SK-N-SH (cell line): ENCODE data around the gene GATD1. TPM values are rescaled to one million over a fixed set of nuclear protein-coding genes. Genes with fewer than 3 reads are reported as not detected.

Experiments
- CTCF ChIA-PET: fragments of 300-600, 350-600 bp; formaldehyde crosslinking; extraction: SDS; loops from one replicate; lab custom pipeline; 2021; lab: Yijun Ruan, JAX
- POLR2A ChIA-PET: fragments of 350-600 bp; sonication (Branson Sonifier 250); formaldehyde crosslinking; extraction: SDS; loops from one replicate; lab custom pipeline; 2020; ENCODE audit warnings: antibody characterized with exemption, inconsistent platforms; lab: Yijun Ruan, JAX
- DNase-seq: peaks from one replicate; pipeline ENCODE4 v3.0.0; 2012
- H2AFZ ChIP-seq: fragments of 200-600 bp; sonication (generic); 2 replicates; pipeline ENCODE4 v1.8.1; 2016; ENCODE audit warnings: antibody characterized with exemption, mild to moderate bottlenecking, low read depth
- H3F3A ChIP-seq: fragments of 200-600 bp; sonication (generic); replicated peaks from 2 replicates; pipeline ENCODE3; 2016; ENCODE audit warnings: antibody characterized with exemption, mild to moderate bottlenecking; ENCODE audit not compliant: insufficient read depth
- H3K27ac ChIP-seq, 2 experiments: fragments of 200-500 bp in 1 of 2; fragments of 200-600 bp in 1 of 2; sonication (Bioruptor generic) in 1 of 2; sonication (generic), shearing (Covaris generic) in 1 of 2; 2 replicates each; pipeline versions ENCODE4 v1.5.1 to v1.6.1; 2014 to 2016; ENCODE audit warnings: low read depth in 2 of 2, inconsistent platforms in 1 of 2, low read length in 1 of 2, mild to moderate bottlenecking in 1 of 2, mixed read lengths in 1 of 2
- H3K27me3 ChIP-seq: fragments of 200-600 bp; sonication (generic), shearing (Covaris generic); 2 replicates; pipeline ENCODE4 v1.6.1; 2016; ENCODE audit warnings: mixed run types; ENCODE audit not compliant: insufficient read depth
- H3K36me3 ChIP-seq, 2 experiments: fragments of 200-500 bp in 1 of 2; fragments of 200-600 bp in 1 of 2; sonication (Bioruptor generic) in 1 of 2; sonication (generic) in 1 of 2; replicated peaks in 1 of 2; 2 replicates each; pipeline versions ENCODE3 to v1.5.1; 2014 to 2016; ENCODE audit warnings: low read length in 1 of 2, mild to moderate bottlenecking in 1 of 2; ENCODE audit not compliant: insufficient read depth in 2 of 2, control insufficient read depth in 1 of 2
- H3K4me1 ChIP-seq, 2 experiments: fragments of 200-500 bp in 1 of 2; fragments of 200-600 bp in 1 of 2; sonication (Bioruptor generic) in 1 of 2; sonication (generic), shearing (Covaris generic) in 1 of 2; 2 replicates each; pipeline versions ENCODE4 v1.5.1 to v1.6.1; 2014 to 2016; ENCODE audit warnings: low read depth in 1 of 2, low read length in 1 of 2, mixed run types in 1 of 2; ENCODE audit not compliant: insufficient read depth in 2 of 2, control insufficient read depth in 1 of 2
- H3K4me2 ChIP-seq: fragments of 200-600 bp; sonication (generic), shearing (Covaris generic); 2 replicates; pipeline ENCODE4 v1.6.1; 2017; ENCODE audit warnings: mixed run types
- H3K4me3 ChIP-seq, 2 experiments: fragments of 200-500 bp in 1 of 2; fragments of 200-600 bp in 1 of 2; sonication (Bioruptor generic) in 1 of 2; sonication (generic), shearing (Covaris generic) in 1 of 2; 2 replicates each; pipeline versions ENCODE4 v1.5.1 to v1.8.1; 2014 to 2016; ENCODE audit warnings: low read depth in 2 of 2, inconsistent platforms in 1 of 2, low read length in 1 of 2, mild to moderate bottlenecking in 1 of 2, mixed read lengths in 1 of 2, moderate library complexity in 1 of 2
- H3K79me2 ChIP-seq: fragments of 200-600 bp; sonication (generic); 2 replicates; pipeline ENCODE4 v1.8.1; 2017; ENCODE audit warnings: mild to moderate bottlenecking; ENCODE audit not compliant: insufficient read depth
- H3K9ac ChIP-seq: fragments of 200-600 bp; sonication (generic); 2 replicates; pipeline ENCODE4 v1.6.1; 2017; ENCODE audit warnings: mixed run types
- H3K9me2 ChIP-seq: fragments of 200-600 bp; sonication (generic); 2 replicates; pipeline ENCODE4 v1.6.1; 2017; ENCODE audit warnings: mixed run types
- H3K9me3 ChIP-seq: fragments of 200-600 bp; sonication (generic); 2 replicates; pipeline ENCODE4 v1.6.1; 2017; ENCODE audit warnings: mixed run types, mild to moderate bottlenecking, moderate library complexity
- H4K20me1 ChIP-seq: fragments of 200-600 bp; sonication (generic); 2 replicates; pipeline ENCODE4 v1.6.1; 2017; ENCODE audit warnings: mild to moderate bottlenecking, mixed run types; ENCODE audit not compliant: insufficient read depth
- CHD2 ChIP-seq: fragments of 150-350 bp; IDR thresholded peaks from 2 replicates; pipeline ENCODE4 v1.6.1; 2018; ENCODE audit warnings: low read length; ENCODE audit not compliant: partially characterized antibody
- EP300 ChIP-seq, 2 experiments: IDR thresholded peaks; 2 replicates each; pipeline versions ENCODE4 v1.4.0 to v1.6.1; 2012; ENCODE audit warnings: borderline replicate concordance in 1 of 2, low read depth in 1 of 2, low read length in 1 of 2
- EZH2phosphoT487 ChIP-seq: fragments of 200-600 bp; sonication (generic); IDR thresholded peaks from 2 replicates; pipeline ENCODE4 v1.6.1; 2017; ENCODE audit warnings: low read depth, mixed run types, mild to moderate bottlenecking, antibody characterized with exemption, moderate library complexity, borderline replicate concordance
- FOSL2 ChIP-seq: IDR thresholded peaks from 2 replicates; pipeline ENCODE4 v1.4.0; 2012; ENCODE audit warnings: low read depth, mild to moderate bottlenecking, moderate library complexity, borderline replicate concordance
- FOXJ3 ChIP-seq: sonication (generic); formaldehyde crosslinking; IDR thresholded peaks from 2 replicates; pipeline ENCODE4 v1.5.1; 2020; ENCODE audit warnings: mild to moderate bottlenecking, missing genetic modification reagents
- FOXM1 ChIP-seq: IDR thresholded peaks from 2 replicates; pipeline ENCODE4 v1.4.0; 2012; ENCODE audit warnings: low read depth, mild to moderate bottlenecking
- POLR2AphosphoS5 ChIP-seq: IDR thresholded peaks from 2 replicates; pipeline ENCODE4 v1.6.1; 2012; ENCODE audit warnings: low read depth, low read length
- RCOR1 ChIP-seq: fragments of 150-350 bp; IDR thresholded peaks from 2 replicates; pipeline ENCODE4 v1.6.1; 2017; ENCODE audit warnings: antibody characterized with exemption, low read length
- SIN3A ChIP-seq: IDR thresholded peaks from 2 replicates; pipeline ENCODE4 v1.6.1; 2012; ENCODE audit warnings: low read depth, mild to moderate bottlenecking, low read length, moderate library complexity, borderline replicate concordance
- SMC3 ChIP-seq: IDR thresholded peaks from 2 replicates; pipeline ENCODE4 v1.6.1; 2012; ENCODE audit warnings: low read depth, low read length, improper control_type of control experiment
- TAF1 ChIP-seq: IDR thresholded peaks from 2 replicates; pipeline ENCODE4 v1.6.1; 2012; ENCODE audit warnings: low read depth, mild to moderate bottlenecking, low read length, moderate library complexity, borderline replicate concordance
- TCF12 ChIP-seq: IDR thresholded peaks from 2 replicates; pipeline ENCODE4 v1.4.0; 2012
- TEAD4 ChIP-seq: IDR thresholded peaks from 2 replicates; pipeline ENCODE4 v1.4.0; 2012; ENCODE audit warnings: mild to moderate bottlenecking, borderline replicate concordance; ENCODE audit not compliant: insufficient read depth
- USF1 ChIP-seq: IDR thresholded peaks from 2 replicates; pipeline ENCODE4 v1.4.0; 2012; ENCODE audit warnings: low read depth, borderline replicate concordance
- YY1 ChIP-seq: IDR thresholded peaks from 2 replicates; pipeline ENCODE4 v1.4.0; 2012; ENCODE audit warnings: low read depth, mild to moderate bottlenecking
- ZBTB33 ChIP-seq: IDR thresholded peaks from 2 replicates; pipeline ENCODE4 v1.4.0; 2012; ENCODE audit warnings: low read depth, borderline replicate concordance
- WGBS: methylation state at CpG from one replicate; pipeline ENCODE4 v1.1.6; 2017; ENCODE audit warnings: low lambda C conversion rate; 5-methylcytosine and 5-hydroxymethylcytosine counted together
- polyA plus RNA-seq, 3 experiments: library from polyadenylated mRNA; depleted of rRNA; stranded (reverse); fragments of >200 nt; gene quantifications; 2 replicates each; pipeline ENCODE4 v1.2.3, GENCODE V29; 2012
- TF ChIP-seq, protein P1 (sequence below): IDR thresholded peaks from 2 replicates; pipeline ENCODE4 v1.4.0; 2012; ENCODE audit warnings: low read depth
- TF ChIP-seq, protein P2 (sequence below): fragments of 200-600 bp; sonication (generic); IDR thresholded peaks from 2 replicates; pipeline ENCODE4 v1.6.1; 2017; ENCODE audit warnings: antibody characterized with exemption, mild to moderate bottlenecking, moderate library complexity
- TF ChIP-seq, protein P3 (sequence below): fragments of 150-350 bp; IDR thresholded peaks from 2 replicates; pipeline ENCODE4 v1.6.1; 2016; ENCODE audit warnings: mild to moderate bottlenecking, low read depth, low read length

The GATD1 gene
- polyA plus RNA-seq, 1 of the 3 experiments (the other 2 are of a cell fraction), result 86.2 TPM

DNA sequence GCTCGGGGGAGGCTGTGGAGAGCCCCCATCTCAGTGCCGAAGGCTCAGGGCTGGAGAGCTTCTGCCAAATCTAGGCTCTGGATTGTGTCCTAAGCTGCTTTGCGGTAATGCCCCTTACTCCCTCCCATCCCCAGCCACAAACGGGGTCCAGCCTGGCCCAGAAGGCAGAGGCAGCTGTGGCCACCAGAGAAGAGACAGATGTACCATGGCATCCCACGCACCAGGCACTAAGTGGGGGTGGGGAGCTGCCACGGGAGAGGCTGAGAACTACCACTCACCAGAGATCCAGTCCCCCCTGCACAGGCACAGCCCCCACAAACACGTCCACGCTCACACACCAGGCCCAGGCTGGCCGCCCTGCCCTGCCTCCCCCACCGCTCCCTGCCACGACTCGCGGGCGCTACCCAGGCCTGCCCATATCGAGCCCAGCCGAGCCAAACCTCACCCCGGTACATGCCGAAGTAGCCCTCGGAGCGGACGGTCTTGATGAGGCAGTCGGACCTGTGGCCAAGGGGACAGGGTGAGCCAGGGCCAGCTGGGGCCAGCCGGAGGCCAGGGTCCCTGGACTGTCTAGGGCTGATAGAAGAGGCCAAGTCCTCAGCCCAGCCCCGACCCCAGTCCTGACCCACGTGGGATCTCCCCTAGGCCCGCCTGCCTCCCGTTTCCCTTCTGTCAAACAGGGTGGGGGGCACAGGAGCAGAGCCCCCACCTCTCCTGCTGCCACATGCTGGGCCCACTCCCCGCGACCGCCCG lies 16.9 kb upstream of the GATD1 start:
- ChIA-PET POLR2A (interaction anchor here (0.9 to 2.5 kb wide), 3 partner anchors 10 to 17 kb away, joined by 3 to 8 read pairs (median 3); partner anchors contain the start of genes GATD1 and RPLP2), CTCF (interaction anchor here (0.8 to 6.3 kb wide), 3 partner anchors 10 to 156 kb away, joined by 3 to 43 read pairs (median 7); no protein-coding TSS in a partner anchor)
- Histone ChIP-seq H3K9ac (no peak overlapping the region), H3K9me2 (no peaks in the 10 kb centered on the region), H4K20me1 (no peaks in the 10 kb centered on the region), H3K79me2 (peaks cover 20% of the 10 kb centered on the region), H3K36me3 (peaks cover 0 to 30% of the 10 kb centered on the region in 2 experiments), H3K4me3 (no peak overlapping the region), H2AFZ (no peak overlapping the region), H3K27me3 (no peaks in the 10 kb centered on the region)
- DNase-seq, result no peak
- no peak for TF ChIP-seq FOXM1
- no peak for TF ChIP-seq FOXJ3
- no peak for TF ChIP-seq FOSL2
- no peak for TF ChIP-seq YY1
- TF ChIP-seq EP300 (IDR thresholded peaks at IDR 0.05; ENCODE audit: borderline replicate concordance in 1 of 2, low read depth in 1 of 2, low read length in 1 of 2), result 0 out of 4 replicates have a peak, but pooled peaks of 1 of the 2 experiments have one; percentile 10
- no peak for TF ChIP-seq TEAD4
- TF ChIP-seq, all 33 proteins: peak for 1
- no peaks in the 10 kb centered on the region for H3K9me3 ChIP-seq
- WGBS, result 92% methylated on average over 23 of the region's 31 CpGs
- H3F3A ChIP-seq, result peaks cover 18% of the 10 kb centered on the region
- no peak overlapping the region for H3K4me2 ChIP-seq
- H3K27ac ChIP-seq, result no peak overlapping the region; a peak in 1 of 4 replicates
- peaks cover 8 to 45% of the 10 kb centered on the region in 2 experiments; a peak in 2 of 4 replicates for H3K4me1 ChIP-seq

DNA sequence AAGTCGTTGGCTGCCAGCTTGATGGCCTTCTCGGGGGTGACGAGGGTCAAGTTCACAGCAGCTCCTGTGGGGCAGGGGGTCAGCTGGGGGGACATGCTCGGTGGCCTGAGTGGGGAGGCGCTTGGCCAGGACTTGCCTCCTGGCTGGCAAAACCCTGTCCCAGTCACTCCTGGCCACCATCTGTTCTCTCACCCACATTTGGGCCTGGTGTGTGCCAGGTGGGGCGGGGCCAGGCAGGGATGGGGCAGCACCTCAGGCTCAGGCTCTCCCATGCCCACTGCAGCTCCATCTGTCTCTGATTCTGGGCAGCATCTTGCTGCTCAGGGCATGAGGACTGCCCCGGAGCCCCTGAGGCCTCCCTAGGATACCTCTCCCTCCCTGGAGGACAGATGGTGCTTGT lies 16.3 kb upstream of the GATD1 start:
- H2AFZ ChIP-seq, result no peak overlapping the region
- no peak for DNase-seq
- no peaks in the 10 kb centered on the region for H4K20me1 ChIP-seq
- no peaks in the 10 kb centered on the region for H3K9me3 ChIP-seq
- ChIA-PET CTCF (interaction anchor here (1.6 to 6.3 kb wide), 2 partner anchors 10 to 55 kb away, joined by 7 to 43 read pairs; no protein-coding TSS in a partner anchor), POLR2A (interaction anchor here (0.9 to 2.5 kb wide), 3 partner anchors 10 to 17 kb away, joined by 3 to 8 read pairs (median 3); partner anchors contain the start of genes GATD1 and RPLP2)
- WGBS, result 90% methylated on average over 6 of the region's 7 CpGs
- H3K27me3 ChIP-seq, result no peaks in the 10 kb centered on the region
- no peak overlapping the region for H3K9ac ChIP-seq
- no peak overlapping the region for H3K4me3 ChIP-seq
- H3K4me1 ChIP-seq, result peaks cover 8 to 50% of the 10 kb centered on the region in 2 experiments; a peak in 2 of 4 replicates
- H3F3A ChIP-seq, result peaks cover 18% of the 10 kb centered on the region
- peaks cover 20% of the 10 kb centered on the region for H3K79me2 ChIP-seq
- H3K27ac ChIP-seq, result no peak overlapping the region; a peak in 1 of 4 replicates
- TF ChIP-seq YY1 (no peak), EZH2phosphoT487 (no peak), USF1 (no peak), RCOR1 (no peak), TEAD4 (no peak), ZBTB33 (no peak), POLR2AphosphoS5 (no peak), FOXJ3 (no peak), CHD2 (no peak), TCF12 (no peak), TAF1 (no peak), SMC3 (no peak), EP300 (IDR thresholded peaks at IDR 0.05; ENCODE audit: borderline replicate concordance in 1 of 2, low read depth in 1 of 2, low read length in 1 of 2) (no peak), FOXM1 (no peak), SIN3A (no peak)
- TF ChIP-seq, protein P1, sequence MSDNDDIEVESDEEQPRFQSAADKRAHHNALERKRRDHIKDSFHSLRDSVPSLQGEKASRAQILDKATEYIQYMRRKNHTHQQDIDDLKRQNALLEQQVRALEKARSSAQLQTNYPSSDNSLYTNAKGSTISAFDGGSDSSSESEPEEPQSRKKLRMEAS, result no peak
- TF ChIP-seq, protein P2, sequence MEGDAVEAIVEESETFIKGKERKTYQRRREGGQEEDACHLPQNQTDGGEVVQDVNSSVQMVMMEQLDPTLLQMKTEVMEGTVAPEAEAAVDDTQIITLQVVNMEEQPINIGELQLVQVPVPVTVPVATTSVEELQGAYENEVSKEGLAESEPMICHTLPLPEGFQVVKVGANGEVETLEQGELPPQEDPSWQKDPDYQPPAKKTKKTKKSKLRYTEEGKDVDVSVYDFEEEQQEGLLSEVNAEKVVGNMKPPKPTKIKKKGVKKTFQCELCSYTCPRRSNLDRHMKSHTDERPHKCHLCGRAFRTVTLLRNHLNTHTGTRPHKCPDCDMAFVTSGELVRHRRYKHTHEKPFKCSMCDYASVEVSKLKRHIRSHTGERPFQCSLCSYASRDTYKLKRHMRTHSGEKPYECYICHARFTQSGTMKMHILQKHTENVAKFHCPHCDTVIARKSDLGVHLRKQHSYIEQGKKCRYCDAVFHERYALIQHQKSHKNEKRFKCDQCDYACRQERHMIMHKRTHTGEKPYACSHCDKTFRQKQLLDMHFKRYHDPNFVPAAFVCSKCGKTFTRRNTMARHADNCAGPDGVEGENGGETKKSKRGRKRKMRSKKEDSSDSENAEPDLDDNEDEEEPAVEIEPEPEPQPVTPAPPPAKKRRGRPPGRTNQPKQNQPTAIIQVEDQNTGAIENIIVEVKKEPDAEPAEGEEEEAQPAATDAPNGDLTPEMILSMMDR, result no peak
- TF ChIP-seq, protein P3, sequence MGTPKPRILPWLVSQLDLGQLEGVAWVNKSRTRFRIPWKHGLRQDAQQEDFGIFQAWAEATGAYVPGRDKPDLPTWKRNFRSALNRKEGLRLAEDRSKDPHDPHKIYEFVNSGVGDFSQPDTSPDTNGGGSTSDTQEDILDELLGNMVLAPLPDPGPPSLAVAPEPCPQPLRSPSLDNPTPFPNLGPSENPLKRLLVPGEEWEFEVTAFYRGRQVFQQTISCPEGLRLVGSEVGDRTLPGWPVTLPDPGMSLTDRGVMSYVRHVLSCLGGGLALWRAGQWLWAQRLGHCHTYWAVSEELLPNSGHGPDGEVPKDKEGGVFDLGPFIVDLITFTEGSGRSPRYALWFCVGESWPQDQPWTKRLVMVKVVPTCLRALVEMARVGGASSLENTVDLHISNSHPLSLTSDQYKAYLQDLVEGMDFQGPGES, result no peak
- H3K36me3 ChIP-seq, result peaks cover 0 to 30% of the 10 kb centered on the region in 2 experiments
- H3K4me2 ChIP-seq, result no peak overlapping the region
- no peaks in the 10 kb centered on the region for H3K9me2 ChIP-seq
